H1 (cell line): ENCODE data around the gene AP1S3. TPM values are rescaled to one million over a fixed set of nuclear protein-coding genes. Genes with fewer than 3 reads are reported as not detected.

ENCODE experiments used
- CTCF ChIA-PET: fragments of 300-600 bp; sonication (Branson Sonifier 250); formaldehyde crosslinking; loops from one replicate; lab custom pipeline; 2021; ENCODE audit not compliant: partially characterized antibody; lab: Charles Lee
- POLR2A ChIA-PET: fragments of 300-600 bp; sonication (Branson Sonifier 250); formaldehyde crosslinking; loops from one replicate; lab custom pipeline; 2021; ENCODE audit warnings: inconsistent platforms; ENCODE audit not compliant: partially characterized antibody; lab: Charles Lee
- DNase-seq, 2 experiments: peaks; one replicate each; pipeline versions ENCODE4 v3.0.0 to v3.0.0-alpha.2; 2010 to 2022; ENCODE audit warnings: low spot score in 2 of 2, low read depth in 1 of 2, mixed read lengths in 1 of 2
- FAIRE-seq: peaks from 2 replicates; lab custom pipeline; 2011; peaks lifted over from hg19 to GRCh38; lab: Jason Lieb, UNC
- H2AFZ ChIP-seq: 2 replicates; pipeline ENCODE4 v1.8.1; 2012; ENCODE audit warnings: low read length, inconsistent platforms
- H2AK5ac ChIP-seq: 2 replicates; pipeline ENCODE4 v1.6.1; 2013; ENCODE audit warnings: low read depth, low read length
- H2BK120ac ChIP-seq: replicated peaks from 2 replicates; pipeline ENCODE3; 2013; ENCODE audit warnings: low read depth, low read length, inconsistent platforms
- H2BK12ac ChIP-seq: 2 replicates; pipeline ENCODE4 v1.6.1; 2013; ENCODE audit warnings: low read depth, low read length
- H2BK15ac ChIP-seq: 2 replicates; pipeline ENCODE4 v1.6.1; 2013; ENCODE audit warnings: low read length
- H2BK20ac ChIP-seq: 2 replicates; pipeline ENCODE4 v1.6.1; 2013; ENCODE audit warnings: low read length
- H2BK5ac ChIP-seq: 2 replicates; pipeline ENCODE4 v1.6.1; 2013; ENCODE audit warnings: low read depth, low read length
- H3K14ac ChIP-seq: 2 replicates; pipeline ENCODE4 v1.6.1; 2013; ENCODE audit warnings: inconsistent platforms; ENCODE audit not compliant: insufficient read length
- H3K18ac ChIP-seq: 2 replicates; pipeline ENCODE4 v1.6.1; 2013; ENCODE audit warnings: low read length; ENCODE audit errors: extremely low read depth
- H3K23ac ChIP-seq: 2 replicates; pipeline ENCODE4 v1.6.1; 2013; ENCODE audit warnings: inconsistent platforms; ENCODE audit not compliant: insufficient read length
- H3K23me2 ChIP-seq: 2 replicates; pipeline ENCODE4 v1.6.1; 2013; ENCODE audit warnings: low read depth, low read length
- H3K27ac ChIP-seq: 2 replicates; pipeline ENCODE4 v1.6.1; 2011; ENCODE audit warnings: low read depth, low read length, inconsistent platforms
- H3K27me3 ChIP-seq, 4 experiments: replicated peaks in 1 of 4; 1 replicate in 1 of 4; 2 replicates in 3 of 4; pipeline versions ENCODE4 v1.6.1 to v1.8.1; 2011 to 2013; ENCODE audit warnings: low read length in 3 of 4, mild to moderate bottlenecking in 3 of 4, inconsistent platforms in 2 of 4, mixed read lengths in 2 of 4, moderate library complexity in 1 of 4; ENCODE audit not compliant: control insufficient read depth in 3 of 4, insufficient read depth in 3 of 4; ENCODE audit errors: extremely low read depth in 1 of 4
- H3K36me3 ChIP-seq, 4 experiments: 2 replicates each; pipeline versions ENCODE4 v1.6.1 to v1.8.1; 2011 to 2013; ENCODE audit warnings: mild to moderate bottlenecking in 4 of 4, low read length in 3 of 4, moderate library complexity in 2 of 4, control low read depth in 1 of 4, inconsistent platforms in 1 of 4; ENCODE audit not compliant: insufficient read depth in 4 of 4, control insufficient read depth in 2 of 4
- H3K4ac ChIP-seq: replicated peaks from 2 replicates; pipeline ENCODE3; 2013; ENCODE audit warnings: low read length, low read depth, mixed read lengths, inconsistent platforms; ENCODE audit not compliant: insufficient read length
- H3K4me1 ChIP-seq, 4 experiments: replicated peaks in 1 of 4; 1 replicate in 1 of 4; 2 replicates in 3 of 4; pipeline versions ENCODE4 v1.6.1 to v1.8.1; 2011 to 2013; ENCODE audit warnings: low read length in 3 of 4, inconsistent platforms in 2 of 4, mixed read lengths in 1 of 4; ENCODE audit not compliant: insufficient read depth in 4 of 4, control insufficient read depth in 3 of 4
- H3K4me2 ChIP-seq, 2 experiments: 2 replicates each; pipeline versions ENCODE4 v1.6.1 to v1.8.1; 2011 to 2013; ENCODE audit warnings: low read depth in 2 of 2, low read length in 2 of 2, control low read depth in 1 of 2, inconsistent platforms in 1 of 2, mild to moderate bottlenecking in 1 of 2; ENCODE audit not compliant: insufficient read depth in 1 of 2
- H3K4me3 ChIP-seq, 4 experiments: fragments of 200-600, 300-600 bp in 1 of 4; sonication (generic), shearing (Covaris generic), sonication (Bioruptor Twin) in 1 of 4; 2 replicates each; pipeline versions ENCODE4 v1.5.1 to v1.8.1; 2011 to 2016; ENCODE audit warnings: low read length in 4 of 4, low read depth in 3 of 4, control low read depth in 2 of 4, inconsistent platforms in 2 of 4, mild to moderate bottlenecking in 2 of 4, mixed read lengths in 1 of 4, moderate library complexity in 1 of 4; ENCODE audit not compliant: insufficient read depth in 2 of 4; ENCODE audit errors: extremely low read depth in 1 of 4
- H3K56ac ChIP-seq: replicated peaks from 2 replicates; pipeline ENCODE3; 2013; ENCODE audit warnings: low read depth, mild to moderate bottlenecking, mixed read lengths, low read length, inconsistent platforms; ENCODE audit not compliant: insufficient read length
- H3K79me1 ChIP-seq: 2 replicates; pipeline ENCODE4 v1.6.1; 2013; ENCODE audit warnings: low read depth, low read length, control low read depth
- H3K79me2 ChIP-seq, 2 experiments: 2 replicates each; pipeline versions ENCODE4 v1.6.1 to v1.8.1; 2012 to 2013; ENCODE audit warnings: low read length in 2 of 2, mild to moderate bottlenecking in 2 of 2, inconsistent platforms in 1 of 2; ENCODE audit not compliant: insufficient read depth in 2 of 2, control insufficient read depth in 1 of 2
- H3K9ac ChIP-seq, 4 experiments: replicated peaks in 1 of 4; 1 replicate in 1 of 4; 2 replicates in 3 of 4; pipeline versions ENCODE4 v1.6.1 to v1.8.1; 2011 to 2013; ENCODE audit warnings: low read depth in 3 of 4, low read length in 3 of 4, control low read depth in 2 of 4, mild to moderate bottlenecking in 2 of 4, moderate library complexity in 2 of 4, inconsistent platforms in 1 of 4; ENCODE audit errors: extremely low read depth in 1 of 4
- H3K9me3 ChIP-seq, 2 experiments: 2 replicates each; pipeline versions ENCODE4 v1.6.1 to v1.8.1; 2012 to 2013; ENCODE audit warnings: mild to moderate bottlenecking in 2 of 2, moderate library complexity in 2 of 2, control low read depth in 1 of 2, inconsistent platforms in 1 of 2, low read depth in 1 of 2, low read length in 1 of 2, mixed read lengths in 1 of 2; ENCODE audit not compliant: insufficient read depth in 2 of 2
- H4K20me1 ChIP-seq, 2 experiments: replicated peaks in 1 of 2; 2 replicates each; pipeline versions ENCODE3 to v1.8.1; 2011 to 2013; ENCODE audit warnings: inconsistent platforms in 2 of 2, low read length in 2 of 2, mild to moderate bottlenecking in 1 of 2; ENCODE audit not compliant: insufficient read depth in 2 of 2, control insufficient read depth in 1 of 2
- H4K5ac ChIP-seq: 2 replicates; pipeline ENCODE4 v1.6.1; 2013; ENCODE audit warnings: low read length, low read depth, mixed read lengths, inconsistent platforms; ENCODE audit not compliant: insufficient read length
- H4K8ac ChIP-seq: 2 replicates; pipeline ENCODE4 v1.8.0; 2013; ENCODE audit warnings: mild to moderate bottlenecking, moderate library complexity, low read length, inconsistent platforms; ENCODE audit not compliant: insufficient read depth; ENCODE audit errors: extremely low read depth
- H4K91ac ChIP-seq: replicated peaks from 2 replicates; pipeline ENCODE3; 2013; ENCODE audit warnings: low read length, mixed read lengths, inconsistent platforms; ENCODE audit not compliant: insufficient read length
- E2F6 ChIP-seq: IDR thresholded peaks from 2 replicates; pipeline ENCODE4 v1.6.1; 2012; ENCODE audit warnings: inconsistent platforms
- KDM1A ChIP-seq: fragments of 200-600, 300-600 bp; sonication (generic); IDR thresholded peaks from 2 replicates; pipeline ENCODE4 v1.7.1; 2016; ENCODE audit warnings: mild to moderate bottlenecking, low read length, borderline replicate concordance
- RAD21 ChIP-seq, 2 experiments: IDR thresholded peaks in 1 of 2; conservative IDR thresholded peaks in 1 of 2; 2 replicates each; pipeline ENCODE4 v1.6.1; 2011; ENCODE audit warnings: low read depth in 2 of 2, low read length in 2 of 2, improper control_type of control experiment in 1 of 2, inconsistent platforms in 1 of 2, mild to moderate bottlenecking in 1 of 2, moderate library complexity in 1 of 2
- WGBS, 2 experiments: shearing (Covaris generic) in 1 of 2; methylation state at CpG; one replicate each; pipeline versions ENCODE4 v1.1.6 to v1.1.7; 2013 to 2015; ENCODE audit warnings: low lambda C conversion rate in 2 of 2, mixed read lengths in 2 of 2, inconsistent platforms in 1 of 2, low coverage in 1 of 2, missing lambda C conversion rate in 1 of 2; ENCODE audit not compliant: insufficient replicate concordance in 2 of 2, insufficient coverage in 1 of 2, insufficient read length in 1 of 2; ENCODE audit errors: extremely low coverage in 1 of 2, missing lambda C conversion rate in 1 of 2; 5-methylcytosine and 5-hydroxymethylcytosine counted together
- polyA plus RNA-seq, 7 experiments: library from polyadenylated mRNA; depleted of rRNA in 3 of 7; stranded (reverse) in 5 of 7; unstranded in 2 of 7; fragments of >200 nt in 5 of 7; fragments of 200-250 nt in 2 of 7; gene quantifications; 1 replicate in 5 of 7; 2 replicates in 1 of 7; 4 replicates in 1 of 7; pipeline versions ENCODE4 v1.2.1 to v1.2.3, GENCODE V29; 2011 to 2013; ENCODE audit warnings: missing spikeins in 2 of 7, mixed read lengths in 2 of 7
- total RNA-seq: library from RNA; stranded (reverse); fragmentation: NEBNext Ultra II Directional; extraction: Animal tissue kit (Norgen Biotek cat#: 25700); gene quantifications from 2 replicates; pipeline ENCODE4 v1.2.1, GENCODE V29; 2021

The AP1S3 gene
- total and polyA plus RNA-seq, 2 of the 8 experiments (the other 6 are each of a cell fraction or from before 2014, with no cell fraction given) = 3.9 to 20.2 TPM

- Histone ChIP-seq H3K9ac (no peak overlapping the region), H4K5ac (no peak overlapping the region), H2BK20ac (no peak overlapping the region), H3K27ac (no peak overlapping the region), H3K27me3 (no peaks in the 10 kb centered on the region), H2BK12ac (no peak overlapping the region), H2BK120ac (no peak overlapping the region), H3K23me2 (no peaks in the 10 kb centered on the region; the same call in 1 of the 2 replicates), H3K14ac (no peak overlapping the region), H4K91ac (no peak overlapping the region), H3K36me3 (no peaks in the 10 kb centered on the region), H4K8ac (no peak overlapping the region), H4K20me1 (no peaks in the 10 kb centered on the region), H3K4ac (no peak overlapping the region), H3K79me2 (no peaks in the 10 kb centered on the region), H3K23ac (no peak overlapping the region), H2AFZ (no peak overlapping the region), H2BK15ac (no peak overlapping the region), H3K56ac (no peak overlapping the region), H3K18ac (no peak overlapping the region), H3K4me1 (no peaks in the 10 kb centered on the region; a peak in 1 of 7 replicates), H3K4me2 (no peak overlapping the region), H2AK5ac (no peak overlapping the region), H3K4me3 (no peak overlapping the region), H2BK5ac (no peak overlapping the region), H3K9me3 (no peaks in the 10 kb centered on the region), H3K79me1 (no peaks in the 10 kb centered on the region)
- DNase-seq (no peak), FAIRE-seq (no peak)
- CTCF ChIA-PET = interaction anchor here (0.6 kb wide), 1 partner anchor 54 kb away, joined by 6 read pairs; no protein-coding TSS in a partner anchor
- POLR2A ChIA-PET = no interaction called here
- TF ChIP-seq E2F6 (no peak), RAD21 (IDR thresholded peaks at IDR 0.05 in 1 of 2, conservative IDR thresholded peaks at IDR 0.05 in 1 of 2; ENCODE audit: low read depth in 2 of 2, low read length in 2 of 2) (no peak), KDM1A (no peak)
- 91% methylated on average over 2 of the region's 2 CpGs; no CpG with 5 or more reads in 1 of the 2 experiments for WGBS, 2 experiments
Measured at GRCh38 chr2:223746611-223747010, 90.8 kb downstream of the AP1S3 start.
